Measurements from ENCODE around the gene CRADD.

GRCh38 chr12:93823616-93824391 lies 146.6 kb downstream of the CRADD start:
- TF ChIP-seq POLR2A (IDR thresholded peaks at IDR 0.05; ENCODE audit: low read depth, low read length) = no peak
- no peak for TF ChIP-seq TAF1 (IDR thresholded peaks at IDR 0.05; ENCODE audit: borderline replicate concordance, low read depth, low read length)
- TF ChIP-seq POLR2AphosphoS5 (IDR thresholded peaks at IDR 0.05; ENCODE audit: low read depth, low read length) = no peak

All from GM12892 (cell line).